ENCODE results near the gene PPP1R14D.

PPP1R14D gene

GRCh38 chr15:40826423-40827075 lies 2.0 kb downstream of the PPP1R14D start:
- no peak for TF ChIP-seq INSM2 (tag by site-specific recombination; IDR thresholded peaks at IDR 0.05)
- no peak for TF ChIP-seq GLIS1 (tag by site-specific recombination; IDR thresholded peaks at IDR 0.05)
- no peak for TF ChIP-seq ZNF10 (tag by site-specific recombination; IDR thresholded peaks at IDR 0.05)
- TF ChIP-seq ZNF76 (tag by site-specific recombination; IDR thresholded peaks at IDR 0.05; ENCODE audit: borderline replicate concordance, low read depth): no peak
- TF ChIP-seq ZBTB11 (tag by site-specific recombination; conservative IDR thresholded peaks at IDR 0.05; ENCODE audit: low read depth): no peak
- TF ChIP-seq ZBTB17 (tag by site-specific recombination; IDR thresholded peaks at IDR 0.05): no peak
- no peak for TF ChIP-seq ZNF362 (tag by site-specific recombination; IDR thresholded peaks at IDR 0.05)
- no peak for TF ChIP-seq ZNF146 (tag by site-specific recombination; IDR thresholded peaks at IDR 0.05)
- no peak for TF ChIP-seq ZNF600 (tag by site-specific recombination; IDR thresholded peaks at IDR 0.05)
- no peak for TF ChIP-seq ZNF639 (tag by site-specific recombination; IDR thresholded peaks at IDR 0.05)
- no peak for TF ChIP-seq ZNF704 (tag by site-specific recombination; IDR thresholded peaks at IDR 0.05)
- TF ChIP-seq ZNF596 (tag by site-specific recombination; IDR thresholded peaks at IDR 0.05): no peak
- TF ChIP-seq ZNF530 (tag by site-specific recombination; IDR thresholded peaks at IDR 0.05; ENCODE audit: low read depth): no peak

GRCh38 chr15:40825661-40826422 lies 2.7 kb downstream of the PPP1R14D start:
- Histone ChIP-seq H3K9me3 (ENCODE audit: control insufficient read depth, insufficient read depth, low read depth, low read length) (no peaks in the 10 kb centered on the region), H3K4me1 (ENCODE audit: control insufficient read depth, insufficient read depth, low read length) (no peaks in the 10 kb centered on the region), H3K27ac (ENCODE audit: extremely low read depth, low read depth, low read length) (no peak overlapping the region), H3K4me3 (ENCODE audit: low read depth, low read length) (no peak overlapping the region), H3K36me3 (ENCODE audit: control insufficient read depth in 2 of 2, insufficient read depth in 1 of 2, low read length in 2 of 2) (no peaks in the 10 kb centered on the region)
- CTCF ChIA-PET: no interaction called here
- POLR2A ChIA-PET: no interaction called here
- TF ChIP-seq ZBTB20 (tag by site-specific recombination; IDR thresholded peaks at IDR 0.05) (no peak), ZNF416 (tag by site-specific recombination; IDR thresholded peaks at IDR 0.05) (no peak), GFI1B (tag by site-specific recombination; IDR thresholded peaks at IDR 0.05) (no peak), ZNF747 (tag by site-specific recombination; IDR thresholded peaks at IDR 0.05) (no peak), ZBTB17 (tag by site-specific recombination; IDR thresholded peaks at IDR 0.05) (0 out of 2 replicates have a peak, but pooled peaks have one; percentile 20), ZBTB26 (tag by site-specific recombination; optimal IDR thresholded peaks at IDR 0.05) (no peak), SP2 (tag by site-specific recombination; IDR thresholded peaks at IDR 0.05) (no peak)

More at GRCh38 chr15:40826423-40827075, 2.0 kb downstream of the PPP1R14D start:
- ChIA-PET POLR2A (no interaction called here), CTCF (interaction anchor here (1.2 kb wide), 1 partner anchor 33 kb away, joined by 3 read pairs; no protein-coding TSS in a partner anchor)
- H3K4me1 ChIP-seq (ENCODE audit: control insufficient read depth, insufficient read depth, low read length): no peaks in the 10 kb centered on the region
- no peak overlapping the region for H3K4me3 ChIP-seq (ENCODE audit: low read depth, low read length)
- no peaks in the 10 kb centered on the region for H3K36me3 ChIP-seq (ENCODE audit: control insufficient read depth in 2 of 2, insufficient read depth in 1 of 2, low read length in 2 of 2)
- no peak overlapping the region for H3K27ac ChIP-seq (ENCODE audit: extremely low read depth, low read depth, low read length)
- no peaks in the 10 kb centered on the region for H3K9me3 ChIP-seq (ENCODE audit: control insufficient read depth, insufficient read depth, low read depth, low read length)

Measured in HEK293 (cell line).